GM21737 (cell line): ENCODE results near the gene ACER3.

Experiments used
- ATAC-seq: cut with Tn5 transposase; IDR thresholded peaks from one replicate; pipeline ENCODE4 v1.9.1; 2021; ENCODE audit warnings: mild to moderate bottlenecking, moderate library complexity; ENCODE audit not compliant: unreplicated experiment

Gene ACER3

GRCh38 chr11:77071671-77072605 is 211.2 kb downstream of the ACER3 start:
- ATAC-seq = no peak

- no peak for ATAC-seq
These were observed 212.2 kb downstream of the ACER3 start for GRCh38 chr11:77072851-77073327.

GRCh38 chr11:77073328-77074001 is 212.7 kb downstream of the ACER3 start:
- no peak for ATAC-seq

DNA sequence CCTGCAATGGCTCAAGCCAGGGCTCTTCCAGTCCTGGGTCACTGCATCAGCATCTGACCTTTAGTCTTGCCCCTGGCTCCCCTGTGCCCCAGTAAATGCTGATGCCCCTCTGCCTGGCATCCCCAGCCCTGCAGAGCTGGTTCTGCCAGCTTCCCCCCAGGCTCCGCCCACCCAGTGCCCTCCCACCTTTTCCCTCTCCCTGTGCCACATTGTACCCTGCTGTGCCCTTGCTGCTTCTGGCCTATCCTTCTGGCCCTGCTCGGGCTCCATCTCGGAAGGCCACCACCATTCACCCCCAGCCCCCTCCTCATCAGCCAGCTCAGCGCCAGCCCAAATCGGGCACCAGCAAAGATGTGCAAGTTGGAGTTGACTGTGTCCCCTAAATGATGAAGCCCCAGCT is 213.5 kb downstream of the ACER3 start:
- ATAC-seq = no peak

DNA sequence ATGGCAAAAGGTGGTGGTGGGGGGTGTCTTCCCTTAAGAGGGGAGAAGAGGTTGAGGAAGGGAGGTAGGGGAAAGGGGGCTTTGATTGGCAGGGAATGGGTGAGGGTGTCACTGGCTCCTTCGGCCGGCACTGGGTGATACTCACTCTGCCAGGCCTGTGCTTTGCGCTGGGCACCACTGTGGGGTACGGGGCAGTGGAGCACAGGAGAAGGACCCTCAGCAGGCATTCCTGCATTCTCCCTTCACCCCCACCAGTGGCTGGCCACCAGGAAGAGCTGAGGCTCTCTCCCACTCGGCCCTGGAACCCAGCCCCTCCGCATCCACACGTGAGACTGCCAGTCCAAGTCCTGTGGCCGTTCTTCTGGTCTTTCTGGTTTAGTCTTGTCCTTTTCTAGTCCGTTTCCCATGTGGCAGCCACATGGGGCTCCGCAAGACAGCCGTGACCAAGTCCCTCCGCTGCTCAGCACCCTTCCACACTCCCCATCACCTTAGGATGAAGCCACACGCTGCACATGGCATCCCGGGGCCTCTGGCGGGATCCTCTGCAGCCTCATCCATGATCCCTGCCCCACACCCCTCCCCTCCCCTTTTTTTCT is 214.0 kb downstream of the ACER3 start:
- ATAC-seq = no peak

- ATAC-seq = no peak
These were observed 214.7 kb downstream of the ACER3 start for GRCh38 chr11:77075425-77075905.
